Spleen (tissue), 11 donors: ENCODE results near the gene PLCB1. TPM values are rescaled to one million over a fixed set of nuclear protein-coding genes. Genes with fewer than 3 reads are reported as not detected.

Experiments
- DNase-seq: peaks from one replicate; pipeline ENCODE4 v3.0.0-alpha.2; 2020
- H3K27ac ChIP-seq, 8 donors: fragments of 200-600 bp; sonication (generic) in 7 of 8; 1 replicate in 4 of 8; 2 replicates in 4 of 8; pipeline versions ENCODE4 v1.5.0 to v1.8.0; 2016 to 2021; ENCODE audit warnings: inconsistent platforms in 4 of 8, mild to moderate bottlenecking in 4 of 8, moderate library complexity in 1 of 8
- H3K27me3 ChIP-seq, 7 donors: fragments of 200-600 bp; sonication (generic) in 6 of 7; replicated peaks in 1 of 7; 1 replicate in 4 of 7; 2 replicates in 3 of 7; pipeline versions ENCODE4 v1.5.0 to v1.8.0; 2016 to 2021; ENCODE audit warnings: inconsistent platforms in 3 of 7, mild to moderate bottlenecking in 1 of 7
- H3K36me3 ChIP-seq, 6 donors: fragments of 200-600 bp; sonication (generic) in 5 of 6; 1 replicate in 4 of 6; 2 replicates in 2 of 6; pipeline versions ENCODE4 v1.5.0 to v1.8.0; 2016 to 2021; ENCODE audit warnings: inconsistent platforms in 2 of 6
- H3K4me1 ChIP-seq, 6 donors: fragments of 200-600 bp; sonication (generic) in 5 of 6; 1 replicate in 3 of 6; 2 replicates in 3 of 6; pipeline versions ENCODE4 v1.5.0 to v1.8.0; 2016 to 2021; ENCODE audit warnings: inconsistent platforms in 3 of 6
- H3K4me3 ChIP-seq, 8 donors: fragments of 200-600 bp; sonication (generic) in 7 of 8; 1 replicate in 4 of 8; 2 replicates in 4 of 8; pipeline versions ENCODE4 v1.5.0 to v1.8.0; 2016 to 2021; ENCODE audit warnings: inconsistent platforms in 4 of 8, mild to moderate bottlenecking in 4 of 8, moderate library complexity in 2 of 8
- H3K9me3 ChIP-seq, 8 donors: fragments of 200-600 bp; sonication (generic) in 7 of 8; 1 replicate in 4 of 8; 2 replicates in 4 of 8; pipeline versions ENCODE4 v1.5.0 to v1.8.0; 2016 to 2021; ENCODE audit warnings: inconsistent platforms in 4 of 8
- CTCF ChIP-seq, 11 experiments: fragments of 200-600 bp in 7 of 11; fragments of 450-650 bp in 4 of 11; sonication (generic) in 4 of 11; IDR thresholded peaks in 8 of 11; conservative IDR thresholded peaks in 3 of 11; 1 replicate in 7 of 11; 2 replicates in 4 of 11; pipeline versions ENCODE4 v1.4.0 to v1.8.0; 2016 to 2021; ENCODE audit warnings: antibody characterized with exemption in 11 of 11, inconsistent platforms in 4 of 11, mild to moderate bottlenecking in 1 of 11
- POLR2A ChIP-seq, 3 donors: fragments of 450-650 bp; IDR thresholded peaks; one replicate each; pipeline ENCODE4 v1.5.1; 2017; ENCODE audit warnings: antibody characterized with exemption in 3 of 3, mild to moderate bottlenecking in 1 of 3
- POLR2AphosphoS5 ChIP-seq, 3 donors: sonication (generic); formaldehyde crosslinking; IDR thresholded peaks; one replicate each; pipeline ENCODE4 v1.5.1; 2017; ENCODE audit warnings: antibody characterized with exemption in 3 of 3
- WGBS, 5 donors: extraction: QIAGEN DNeasy Blood & Tissue Kit in 3 of 5; methylation state at CpG; one replicate each; pipeline versions ENCODE4 v1.1.5 to v1.1.7; 2013 to 2018; 5-methylcytosine and 5-hydroxymethylcytosine counted together
- intact Hi-C: fragments of 100-400 bp; cut with DNase I; formaldehyde crosslinking; loops from one replicate; pipeline ENCODE4 v1.15.0; 2023; ENCODE audit warnings: low total_unique reads
- polyA plus RNA-seq, 3 donors: library from polyadenylated mRNA; stranded (reverse); fragments of 200-250 nt; gene quantifications; one replicate each; pipeline ENCODE4 v1.2.1, GENCODE V29; 2013
- total RNA-seq, 7 donors: library from RNA; depleted of rRNA in 3 of 7; stranded (reverse); fragments of >200 nt in 3 of 7; fragmentation: NEBNext Ultra II Directional in 4 of 7; extraction: Animal tissue kit (Norgen Biotek cat#: 25700) in 4 of 7; gene quantifications; one replicate each; pipeline versions ENCODE4 v1.1.0 to v1.2.1, GENCODE V29; 2016 to 2021
- donor health status: healthy with polysubstance abuse.
- donor health status: DM: no; HTN: no; CAD: no; lungs with moderate emphysema.
- donor health status: DM: no; HTN: no; CAD: no.
- donor health status: Bipolar disorder and iron deficiency.
- donor health status: healthy.
- donor health status: DM: no; HTN: no; CAD: no.
- donor health status: DM: yes; HTN: yes; CAD: no.

Gene PLCB1
- total and polyA plus RNA-seq, 10 donors = 1.0 to 33.7 (median 16.2) TPM

- Histone ChIP-seq H3K4me1 (peaks cover 0 to 6% (median 0%) of the 10 kb centered on the region in 6 donors), H3K27ac (no peak overlapping the region), H3K27me3 (no peaks in the 10 kb centered on the region), H3K36me3 (no peaks in the 10 kb centered on the region), H3K9me3 (no peaks in the 10 kb centered on the region), H3K4me3 (no peak overlapping the region)
- WGBS, 5 donors = 86 to 100% (median 96%) methylated on average over 1 of the region's 1 CpG
- DNase-seq = no peak
- intact Hi-C loops = no loop called here
- TF ChIP-seq POLR2A (IDR thresholded peaks at IDR 0.05) (no peak), CTCF (IDR thresholded peaks at IDR 0.05 in 8 of 11, conservative IDR thresholded peaks at IDR 0.05 in 3 of 11) (no peak), POLR2AphosphoS5 (IDR thresholded peaks at IDR 0.05) (no peak)
Measured at GRCh38 chr20:8645326-8645725, 513.3 kb downstream of the PLCB1 start.

GRCh38 chr20:8646033-8646441, 514.0 kb downstream of the PLCB1 start:
- intact Hi-C loops = no loop called here
- WGBS, 5 donors = 71 to 80% (median 74%) methylated on average over 4 of the region's 4 CpGs
- no peak overlapping the region for H3K27ac ChIP-seq
- peaks cover 0 to 6% (median 0%) of the 10 kb centered on the region in 6 donors for H3K4me1 ChIP-seq
- no peaks in the 10 kb centered on the region for H3K36me3 ChIP-seq
- H3K27me3 ChIP-seq = no peaks in the 10 kb centered on the region
- H3K4me3 ChIP-seq = no peak overlapping the region
- DNase-seq = no peak
- no peak for TF ChIP-seq POLR2AphosphoS5 (IDR thresholded peaks at IDR 0.05)
- no peak for TF ChIP-seq CTCF (IDR thresholded peaks at IDR 0.05 in 8 of 11, conservative IDR thresholded peaks at IDR 0.05 in 3 of 11)
- no peak for TF ChIP-seq POLR2A (IDR thresholded peaks at IDR 0.05)
- H3K9me3 ChIP-seq = no peaks in the 10 kb centered on the region

GRCh38 chr20:8646716-8647115, 514.6 kb downstream of the PLCB1 start:
- TF ChIP-seq CTCF (IDR thresholded peaks at IDR 0.05 in 8 of 11, conservative IDR thresholded peaks at IDR 0.05 in 3 of 11) (no peak), POLR2AphosphoS5 (IDR thresholded peaks at IDR 0.05) (no peak), POLR2A (IDR thresholded peaks at IDR 0.05) (no peak)
- H3K4me1 ChIP-seq = peaks cover 0 to 6% (median 0%) of the 10 kb centered on the region in 6 donors
- H3K27ac ChIP-seq = no peak overlapping the region
- intact Hi-C loops = no loop called here
- DNase-seq = no peak
- H3K4me3 ChIP-seq = no peak overlapping the region
- no peaks in the 10 kb centered on the region for H3K36me3 ChIP-seq
- WGBS, 5 donors = 86 to 97% (median 93%) methylated on average over 1 of the region's 1 CpG
- no peaks in the 10 kb centered on the region for H3K9me3 ChIP-seq
- H3K27me3 ChIP-seq = no peaks in the 10 kb centered on the region

- TF ChIP-seq POLR2AphosphoS5 (IDR thresholded peaks at IDR 0.05) (no peak), CTCF (IDR thresholded peaks at IDR 0.05 in 8 of 11, conservative IDR thresholded peaks at IDR 0.05 in 3 of 11) (no peak), POLR2A (IDR thresholded peaks at IDR 0.05) (no peak)
- DNase-seq = no peak
- Histone ChIP-seq H3K36me3 (no peaks in the 10 kb centered on the region), H3K4me1 (peaks cover 0 to 6% (median 0%) of the 10 kb centered on the region in 6 donors), H3K27me3 (no peaks in the 10 kb centered on the region), H3K4me3 (no peak overlapping the region), H3K27ac (peak overlapping the region in 5 of 8 donors; percentile 7 to 34 (median 20)), H3K9me3 (no peaks in the 10 kb centered on the region)
- whole genome bisulfite sequencing, 5 donors = 28 to 50% (median 37%) methylated on average over 5 of the region's 5 CpGs
- intact Hi-C loops = no loop called here
Measured at GRCh38 chr20:8647961-8648441, 515.9 kb downstream of the PLCB1 start.
